MG63 (cell line): ENCODE measurements around the gene FGF8. TPM values are rescaled to one million over a fixed set of nuclear protein-coding genes. Genes with fewer than 3 reads are reported as not detected.

ENCODE experiments used
- DNase-seq: peaks from one replicate; pipeline ENCODE4 v3.0.0-alpha.2; 2020
- H3K27me3 ChIP-seq: fragments of 250-450 bp; sonication (Bioruptor Pico); 2 replicates; pipeline ENCODE4 v1.5.1; 2020; ENCODE audit warnings: mild to moderate bottlenecking, moderate library complexity
- H3K36me3 ChIP-seq: fragments of 250-450 bp; sonication (Bioruptor Pico); 2 replicates; pipeline ENCODE4 v1.5.1; 2020; ENCODE audit warnings: mild to moderate bottlenecking, moderate library complexity
- H3K4me3 ChIP-seq: fragments of 250-450 bp; sonication (Bioruptor Pico); 2 replicates; pipeline ENCODE4 v1.5.1; 2020; ENCODE audit warnings: mild to moderate bottlenecking, moderate library complexity
- H3K9me3 ChIP-seq: fragments of 250-450 bp; sonication (Bioruptor Pico); 2 replicates; pipeline ENCODE4 v1.5.1; 2020; ENCODE audit warnings: mild to moderate bottlenecking, moderate library complexity
- total RNA-seq: library from RNA; depleted of rRNA; stranded (reverse); fragments of >200 nt; shearing (Covaris generic); gene quantifications from 2 replicates; pipeline ENCODE4 v1.2.3, GENCODE V29; 2014; ENCODE audit warnings: low replicate concordance

Gene FGF8
- total RNA-seq, 1 experiment from 2014 or later, result not detected

DNA sequence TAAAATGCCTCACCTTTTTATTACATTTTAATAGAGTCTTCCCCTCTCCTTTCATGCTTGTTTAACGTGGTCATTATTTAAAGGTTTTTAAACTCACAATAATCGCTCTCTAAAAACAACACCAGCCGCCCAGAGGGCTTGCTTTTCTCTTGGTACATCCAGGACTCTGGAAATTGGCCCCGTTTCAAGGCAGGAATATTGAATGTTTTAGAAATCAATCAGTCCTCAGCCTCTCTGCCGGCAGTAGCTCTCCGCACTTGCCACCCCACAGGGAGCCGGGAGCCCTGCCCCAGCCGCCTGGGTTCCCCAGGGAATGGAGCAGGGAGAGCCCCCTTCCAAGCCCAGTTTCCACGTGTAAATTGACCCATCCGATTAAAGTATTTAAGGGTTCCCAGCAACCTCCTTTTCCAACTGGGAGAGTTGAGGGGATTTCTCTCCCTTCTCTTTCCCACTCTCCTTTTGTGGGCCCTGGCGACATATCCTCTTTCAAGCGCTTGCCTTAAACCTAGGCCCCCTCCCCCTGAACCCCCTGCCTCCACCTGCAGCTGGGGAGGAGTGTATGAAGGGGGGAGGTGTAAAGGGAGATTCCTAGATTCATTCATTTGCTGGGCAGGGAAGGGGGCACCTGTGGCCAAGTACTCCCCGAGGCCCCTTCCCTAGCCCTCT, 1.9 kb downstream of the FGF8 start:
- DNase-seq, result no peak
- no peaks in the 10 kb centered on the region for H3K27me3 ChIP-seq
- no peak overlapping the region for H3K4me3 ChIP-seq
- H3K36me3 ChIP-seq, result no peaks in the 10 kb centered on the region
- H3K9me3 ChIP-seq, result no peaks in the 10 kb centered on the region

DNA sequence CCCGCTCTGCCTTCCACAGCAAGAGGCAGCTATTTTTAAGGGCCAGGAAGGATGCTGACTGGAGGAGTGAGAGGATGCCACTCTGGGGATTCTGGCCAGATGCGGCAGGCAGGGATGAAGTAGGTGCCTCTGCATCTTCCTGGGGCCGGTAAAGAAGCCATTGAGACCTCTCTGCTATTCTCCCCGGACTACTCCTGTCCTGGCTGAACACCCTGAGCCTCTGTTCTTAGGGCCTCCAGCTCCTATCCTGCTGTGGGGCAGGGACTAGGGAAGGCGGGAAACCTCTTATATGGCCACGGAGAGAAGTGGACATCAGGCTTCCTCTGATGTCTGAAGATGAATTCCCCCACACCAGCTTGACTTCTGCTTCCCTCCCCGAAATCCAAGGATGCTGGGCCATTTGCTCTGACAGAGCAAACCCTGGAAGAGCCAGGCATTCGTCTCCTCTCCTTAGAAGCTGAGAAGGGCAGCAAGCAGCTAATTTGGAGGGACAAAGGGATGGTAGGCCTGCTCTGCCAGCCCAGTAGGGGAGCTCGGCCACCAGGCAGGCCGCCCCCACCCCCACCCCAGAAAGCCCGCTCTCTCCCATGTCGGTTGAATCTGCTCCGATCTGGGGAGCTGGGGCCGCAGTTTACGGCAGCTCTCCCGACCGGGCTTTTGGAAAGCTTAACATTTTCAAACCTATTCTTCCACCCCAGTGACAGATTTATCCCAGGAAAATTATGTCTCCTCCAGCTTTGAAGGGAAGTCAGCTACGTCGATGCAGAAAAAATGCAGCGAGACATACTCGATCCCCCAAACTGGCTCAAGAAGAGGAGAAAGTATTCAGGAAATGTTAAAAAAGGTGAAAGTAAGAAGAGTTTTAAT, 2.8 kb downstream of the FGF8 start:
- Histone ChIP-seq H3K27me3 (no peaks in the 10 kb centered on the region), H3K4me3 (no peak overlapping the region), H3K36me3 (no peaks in the 10 kb centered on the region), H3K9me3 (no peaks in the 10 kb centered on the region)
- no peak for DNase-seq

DNA sequence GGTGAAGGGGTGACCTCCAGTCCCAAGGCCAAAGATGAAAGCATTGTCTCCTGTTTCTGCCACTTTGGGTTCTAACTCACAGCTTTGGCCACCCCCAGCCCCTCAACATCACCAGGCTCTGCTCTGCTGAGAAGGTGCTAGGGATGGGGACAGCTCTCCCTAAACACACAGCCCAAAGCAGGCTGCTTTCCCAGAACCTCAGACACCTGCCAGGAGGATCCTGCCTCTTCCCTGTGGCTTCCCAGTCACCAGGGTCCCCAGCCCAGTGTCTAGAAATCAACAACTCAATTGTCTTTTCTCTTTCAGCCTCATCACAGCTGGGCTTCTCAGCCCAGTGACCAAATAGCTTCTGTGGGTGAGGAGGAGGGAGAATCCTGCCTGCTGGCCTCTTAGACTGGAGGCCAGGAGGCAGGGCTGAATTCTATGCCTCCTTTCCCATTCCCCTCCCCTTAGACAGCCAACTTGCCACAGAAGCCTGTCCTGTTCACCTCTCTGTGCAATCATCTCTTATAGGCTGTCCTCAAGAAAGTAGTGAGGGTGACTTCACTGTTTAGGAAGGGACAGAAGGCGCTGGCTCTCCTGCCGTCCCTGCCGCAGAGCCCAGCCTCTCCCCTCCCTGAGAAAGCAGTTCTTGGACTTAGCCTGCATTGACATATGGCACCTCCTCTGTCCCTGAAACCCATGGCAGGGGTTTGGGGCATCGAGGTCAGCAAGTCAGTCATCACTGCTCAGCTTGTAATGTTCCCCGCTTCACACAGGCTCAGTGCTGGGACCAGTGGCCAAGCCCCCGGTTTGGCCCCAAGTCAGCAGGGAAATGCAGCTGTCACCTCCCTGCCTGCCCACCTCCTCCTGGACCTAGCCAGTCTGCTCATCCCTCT, 3.7 kb downstream of the FGF8 start:
- Histone ChIP-seq H3K36me3 (no peaks in the 10 kb centered on the region), H3K4me3 (no peak overlapping the region), H3K27me3 (no peaks in the 10 kb centered on the region), H3K9me3 (no peaks in the 10 kb centered on the region)
- DNase-seq, result no peak

DNA sequence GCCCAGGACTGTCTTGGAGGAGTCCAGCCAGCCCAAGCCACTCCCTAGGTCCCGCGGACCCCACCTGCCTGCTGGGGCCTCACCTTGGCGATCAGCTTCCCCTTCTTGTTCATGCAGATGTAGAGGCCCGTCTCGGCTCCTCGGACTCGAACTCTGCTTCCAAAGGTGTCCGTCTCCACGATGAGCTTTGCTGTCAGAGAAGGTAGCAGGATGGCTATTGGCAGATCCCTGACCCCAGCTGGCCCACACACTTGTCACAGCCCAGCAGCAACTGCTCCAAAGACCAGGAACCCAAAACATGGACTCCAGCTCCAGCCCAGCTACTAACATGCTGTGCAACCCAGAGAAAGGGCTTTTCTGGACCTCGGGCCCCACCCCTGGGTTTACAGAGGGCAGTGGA, 4.5 kb downstream of the FGF8 start:
- H3K27me3 ChIP-seq, result no peaks in the 10 kb centered on the region
- DNase-seq, result no peak
- H3K36me3 ChIP-seq, result no peaks in the 10 kb centered on the region
- no peak overlapping the region for H3K4me3 ChIP-seq
- H3K9me3 ChIP-seq, result no peaks in the 10 kb centered on the region

DNA sequence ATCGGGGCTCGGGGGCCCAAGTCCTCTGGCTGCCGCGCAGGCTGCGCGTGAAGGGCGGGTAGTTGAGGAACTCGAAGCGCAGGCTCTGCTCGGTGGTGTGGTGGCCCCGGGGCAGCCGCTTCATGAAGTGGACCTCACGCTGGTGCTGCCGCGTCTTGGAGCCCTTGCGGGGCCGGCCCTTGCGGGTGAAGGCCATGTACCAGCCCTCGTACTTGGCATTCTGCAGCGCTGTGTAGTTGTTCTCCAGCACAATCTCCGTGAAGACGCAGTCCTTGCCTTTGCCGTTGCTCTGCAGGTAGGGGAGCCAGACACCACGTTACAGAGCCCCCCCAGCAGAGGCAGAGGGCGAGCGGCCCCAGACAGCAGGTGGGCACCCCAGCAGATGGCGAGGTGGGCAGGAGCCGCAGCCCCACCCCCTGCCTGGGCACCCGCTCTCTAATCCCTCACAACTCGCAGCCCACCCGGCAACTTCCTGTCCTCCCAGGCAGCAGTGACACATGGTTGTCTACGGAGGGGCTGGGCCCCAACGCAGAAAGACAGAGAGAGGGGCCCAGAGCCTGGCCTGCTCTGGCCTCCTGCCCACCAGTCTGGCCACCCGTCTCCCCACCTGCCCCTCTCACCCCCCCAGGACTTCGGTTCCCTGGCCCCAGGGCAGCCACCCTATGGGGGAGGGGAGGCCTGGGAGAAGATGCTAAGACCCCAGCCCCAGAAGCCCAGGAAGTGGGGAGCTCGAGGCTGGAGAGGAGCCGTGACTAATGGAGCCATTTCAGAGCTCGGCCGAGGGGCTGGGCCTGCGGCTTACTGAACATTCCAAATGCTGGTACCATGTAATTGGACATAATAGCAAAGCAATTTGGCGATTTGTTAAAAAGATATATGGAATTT, 5.3 kb downstream of the FGF8 start:
- Histone ChIP-seq H3K36me3 (no peaks in the 10 kb centered on the region), H3K4me3 (no peak overlapping the region), H3K27me3 (no peaks in the 10 kb centered on the region), H3K9me3 (no peaks in the 10 kb centered on the region)
- no peak for DNase-seq

DNA sequence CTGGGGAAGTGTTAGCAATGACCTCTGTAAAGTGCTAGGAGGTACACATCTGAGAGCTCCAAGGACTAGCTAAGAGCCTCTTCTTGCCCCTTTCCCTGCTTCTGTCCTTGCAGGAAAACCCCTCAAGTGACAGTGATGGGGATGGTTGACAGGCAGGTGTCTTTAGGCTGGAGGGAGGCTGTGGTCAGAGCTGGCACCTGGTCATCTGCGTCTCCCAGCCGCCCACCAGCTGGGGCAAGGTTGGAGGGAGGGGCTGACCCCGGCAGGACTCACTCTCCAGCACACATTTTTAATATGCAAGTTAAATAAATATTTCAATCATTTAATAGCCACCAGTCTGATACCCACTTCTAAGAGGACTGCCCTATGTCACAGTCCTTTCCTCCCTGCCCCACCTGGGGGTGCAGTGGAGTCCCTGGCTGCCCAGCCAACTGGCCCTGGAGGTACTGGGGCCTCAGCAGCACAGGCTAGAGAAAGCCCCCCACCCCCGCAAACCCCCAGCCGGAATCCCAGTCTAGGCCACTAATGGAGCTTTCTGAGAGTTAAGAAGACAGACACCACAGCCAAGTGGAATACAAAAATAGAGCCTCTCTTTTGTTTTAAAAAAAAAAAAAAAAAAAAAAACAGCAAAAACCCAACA, 6.3 kb downstream of the FGF8 start:
- Histone ChIP-seq H3K4me3 (no peak overlapping the region), H3K9me3 (no peaks in the 10 kb centered on the region), H3K36me3 (no peaks in the 10 kb centered on the region), H3K27me3 (no peaks in the 10 kb centered on the region)
- DNase-seq, result no peak

DNA sequence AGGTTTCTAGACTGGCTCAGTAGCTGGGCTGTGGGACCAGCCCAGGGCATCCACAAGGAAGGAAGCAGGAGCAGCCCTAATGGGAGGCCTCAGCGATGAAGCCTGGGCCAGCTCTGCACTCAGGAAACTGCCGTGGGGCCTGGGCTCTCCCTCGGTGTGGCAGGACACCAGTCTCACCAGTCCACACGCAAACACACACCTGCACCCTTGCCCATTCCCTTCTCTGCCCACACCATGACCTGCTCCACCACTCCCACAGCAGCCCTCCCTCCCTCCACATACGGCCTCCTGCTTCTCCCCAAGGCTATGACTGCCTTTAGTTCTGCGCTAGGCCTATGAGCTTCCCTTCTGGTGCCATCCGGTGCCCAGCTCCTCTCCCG, 7.1 kb downstream of the FGF8 start:
- DNase-seq, result no peak
- Histone ChIP-seq H3K36me3 (no peaks in the 10 kb centered on the region), H3K9me3 (no peaks in the 10 kb centered on the region), H3K27me3 (no peaks in the 10 kb centered on the region), H3K4me3 (no peak overlapping the region)

DNA sequence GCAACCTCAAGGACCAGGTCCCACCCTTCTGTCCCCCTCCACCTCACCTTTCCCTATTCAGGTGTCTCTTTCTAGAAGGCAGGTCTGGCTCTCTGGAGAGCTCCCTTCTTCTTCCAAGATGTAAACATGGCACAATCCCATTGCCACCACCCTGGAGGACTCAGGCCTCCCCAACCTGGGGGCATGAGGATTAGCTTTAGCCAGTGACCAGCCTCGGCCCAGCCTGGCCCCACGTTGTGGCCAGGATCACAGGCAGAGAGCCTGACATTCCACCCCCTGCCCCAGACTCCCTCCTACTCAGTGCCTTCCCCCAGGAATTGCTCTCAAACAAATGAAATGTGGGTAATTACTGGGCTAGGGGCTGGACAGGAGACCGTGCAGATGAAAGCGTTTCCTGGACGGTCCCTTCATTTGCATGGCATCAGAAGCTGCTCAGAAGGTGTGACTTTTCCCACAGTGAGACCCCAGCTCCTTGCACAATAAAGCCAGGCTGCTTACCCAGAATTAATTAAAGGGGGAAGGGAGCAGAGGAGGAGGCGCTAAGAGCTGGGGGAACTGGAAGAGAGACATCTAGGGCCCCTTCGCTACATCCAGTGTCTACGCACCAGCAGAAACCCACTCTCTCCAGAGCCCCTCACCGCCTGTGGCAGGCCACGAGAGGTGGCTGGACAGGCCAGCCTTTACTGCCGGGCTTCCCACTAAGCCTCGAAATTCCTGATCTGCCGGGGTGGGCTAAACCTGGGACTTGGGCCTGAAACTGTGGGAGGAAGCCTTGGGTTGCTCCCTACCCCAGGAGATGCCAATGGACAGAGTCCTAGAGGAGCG, 7.7 kb downstream of the FGF8 start:
- no peak overlapping the region for H3K4me3 ChIP-seq
- H3K9me3 ChIP-seq, result no peaks in the 10 kb centered on the region
- H3K36me3 ChIP-seq, result no peaks in the 10 kb centered on the region
- H3K27me3 ChIP-seq, result no peaks in the 10 kb centered on the region
- DNase-seq, result no peak

DNA sequence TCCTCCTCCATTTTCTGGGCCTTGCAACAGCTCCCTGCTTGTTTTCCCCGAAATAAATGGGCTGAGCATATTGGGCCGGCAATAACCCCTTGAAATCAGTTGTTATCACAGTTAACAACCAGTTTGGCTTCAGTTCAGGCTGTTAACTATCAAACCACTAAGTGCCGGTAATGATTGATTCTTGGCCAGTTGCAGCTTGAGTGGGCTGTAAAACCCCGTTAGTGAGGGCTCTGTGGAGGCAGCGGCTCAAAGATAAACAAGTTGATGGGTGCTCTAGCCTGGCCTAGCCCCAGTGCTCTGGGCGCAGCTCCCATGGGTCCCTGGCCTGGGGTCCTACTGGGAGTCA, 8.3 kb downstream of the FGF8 start:
- Histone ChIP-seq H3K4me3 (no peak overlapping the region), H3K9me3 (no peaks in the 10 kb centered on the region), H3K36me3 (no peaks in the 10 kb centered on the region), H3K27me3 (no peaks in the 10 kb centered on the region)
- no peak for DNase-seq

DNA sequence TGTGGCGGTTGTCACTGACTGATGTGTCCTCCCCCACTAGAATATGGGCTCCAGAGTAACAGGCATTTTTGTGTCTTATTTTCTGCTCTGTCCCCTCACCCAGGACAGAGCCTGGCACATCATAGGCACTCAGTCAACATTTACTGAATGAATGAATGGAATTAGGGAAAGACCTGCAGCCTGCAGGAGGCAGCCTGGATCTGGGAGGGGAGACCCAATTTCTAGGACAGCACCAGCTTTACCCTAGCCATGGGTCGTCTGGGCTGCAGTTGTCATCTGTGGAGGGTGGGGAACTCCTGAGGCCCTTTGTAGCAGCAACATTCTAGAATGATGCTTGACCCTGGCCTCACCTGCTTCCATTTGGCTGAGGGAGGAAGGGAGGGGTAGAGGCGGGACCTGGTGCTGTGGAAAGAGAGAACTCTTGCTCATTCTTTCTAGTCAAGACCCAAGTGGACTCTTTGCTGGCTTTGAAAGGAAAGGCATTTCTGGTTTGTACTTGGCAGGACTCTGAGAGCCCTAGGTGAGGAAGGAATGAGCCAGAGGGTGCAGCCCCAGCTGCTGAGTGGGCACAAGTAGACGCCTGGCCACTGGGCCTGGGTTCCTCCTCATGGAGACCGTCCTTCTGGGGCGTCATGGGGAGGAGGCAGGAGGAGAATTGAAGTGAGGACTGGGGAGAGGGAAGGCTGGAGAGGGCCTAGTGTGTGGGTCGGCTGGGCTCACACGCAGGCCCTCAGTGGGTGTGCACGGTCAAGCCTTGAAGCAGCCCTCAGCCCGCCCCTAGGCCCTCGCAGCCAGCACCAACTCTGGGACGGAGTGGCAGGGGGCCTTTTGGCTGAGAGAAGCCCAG, 8.9 kb downstream of the FGF8 start:
- no peaks in the 10 kb centered on the region for H3K36me3 ChIP-seq
- H3K27me3 ChIP-seq, result no peaks in the 10 kb centered on the region
- no peak overlapping the region for H3K4me3 ChIP-seq
- DNase-seq, result no peak
- H3K9me3 ChIP-seq, result no peaks in the 10 kb centered on the region

DNA sequence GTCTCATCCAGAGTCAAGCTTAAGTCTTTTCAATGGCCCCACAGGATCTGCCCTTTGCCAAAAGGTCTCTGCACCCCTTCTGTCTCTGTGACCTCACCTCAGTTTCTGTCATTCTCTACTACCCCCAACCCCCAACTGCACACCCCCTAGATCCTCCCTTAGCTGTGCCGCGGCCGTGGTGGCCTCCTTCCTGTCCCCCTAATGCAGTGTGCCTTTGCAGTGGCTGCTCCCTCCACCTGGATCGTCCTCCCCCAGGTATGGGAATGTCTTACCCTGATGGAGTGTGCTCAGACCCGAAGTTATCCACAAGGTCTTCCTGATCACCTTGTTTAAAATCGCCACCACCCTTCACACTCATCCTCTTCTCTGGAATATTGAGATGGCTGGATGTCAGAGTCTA, 9.6 kb downstream of the FGF8 start:
- Histone ChIP-seq H3K27me3 (no peaks in the 10 kb centered on the region), H3K9me3 (no peaks in the 10 kb centered on the region), H3K36me3 (no peaks in the 10 kb centered on the region), H3K4me3 (no peak overlapping the region)
- no peak for DNase-seq

DNA sequence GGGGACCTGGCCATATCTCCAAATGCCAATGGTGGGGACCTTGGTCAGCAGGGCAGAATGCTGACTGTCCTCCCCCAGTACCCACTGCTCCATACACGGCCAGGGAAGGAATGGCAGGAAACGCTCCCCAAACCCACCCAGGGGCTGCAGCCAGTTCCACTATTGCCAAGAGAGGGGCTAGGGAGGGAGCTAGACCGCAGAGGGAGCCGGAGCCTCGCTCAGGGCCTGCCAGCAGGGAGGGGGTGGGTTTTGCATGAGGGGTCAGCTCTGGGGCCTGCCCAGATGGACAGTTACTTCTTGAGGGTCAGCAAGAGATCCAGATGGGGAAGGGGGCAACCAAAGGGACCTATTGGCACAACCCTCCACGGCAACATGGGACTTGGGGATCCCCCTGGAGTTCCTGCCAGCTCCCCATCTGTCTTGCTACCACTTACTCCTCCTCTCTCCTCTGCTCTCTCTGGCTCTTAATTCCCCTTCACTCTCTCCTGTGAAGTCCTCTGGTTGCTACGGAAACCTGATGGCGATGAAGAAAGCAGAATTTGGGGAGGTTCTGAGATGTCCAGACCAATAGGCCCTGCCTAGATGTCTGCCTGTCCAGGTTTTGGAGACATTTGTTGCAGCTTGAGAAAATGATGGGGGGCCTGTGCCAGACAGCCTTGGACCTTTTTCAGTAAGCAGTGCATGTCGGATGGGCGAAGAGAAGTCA, 12.6 kb downstream of the FGF8 start:
- no peaks in the 10 kb centered on the region for H3K9me3 ChIP-seq
- no peaks in the 10 kb centered on the region for H3K36me3 ChIP-seq
- DNase-seq, result no peak
- no peaks in the 10 kb centered on the region for H3K27me3 ChIP-seq
- no peak overlapping the region for H3K4me3 ChIP-seq

DNA sequence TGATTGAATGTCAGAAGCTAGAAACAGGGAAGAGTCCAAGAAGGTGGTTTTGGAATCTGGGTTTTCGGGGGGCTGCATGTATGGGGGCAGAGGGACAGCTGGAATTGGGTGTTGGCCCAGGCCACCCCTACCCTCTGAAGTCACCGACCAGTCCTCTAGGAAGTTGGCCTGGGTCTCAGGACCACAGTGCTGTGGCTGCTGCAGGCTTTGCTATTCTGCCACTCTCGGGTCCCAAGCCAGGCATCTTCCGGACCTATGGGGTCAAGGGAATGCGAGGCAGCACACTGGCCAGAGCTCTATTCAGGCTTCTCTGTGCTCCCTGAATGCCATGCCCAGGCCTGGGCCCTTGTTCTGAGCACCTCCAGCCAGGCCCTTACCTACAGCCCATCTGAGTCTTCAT, 13.2 kb downstream of the FGF8 start:
- DNase-seq, result no peak
- no peaks in the 10 kb centered on the region for H3K27me3 ChIP-seq

DNA sequence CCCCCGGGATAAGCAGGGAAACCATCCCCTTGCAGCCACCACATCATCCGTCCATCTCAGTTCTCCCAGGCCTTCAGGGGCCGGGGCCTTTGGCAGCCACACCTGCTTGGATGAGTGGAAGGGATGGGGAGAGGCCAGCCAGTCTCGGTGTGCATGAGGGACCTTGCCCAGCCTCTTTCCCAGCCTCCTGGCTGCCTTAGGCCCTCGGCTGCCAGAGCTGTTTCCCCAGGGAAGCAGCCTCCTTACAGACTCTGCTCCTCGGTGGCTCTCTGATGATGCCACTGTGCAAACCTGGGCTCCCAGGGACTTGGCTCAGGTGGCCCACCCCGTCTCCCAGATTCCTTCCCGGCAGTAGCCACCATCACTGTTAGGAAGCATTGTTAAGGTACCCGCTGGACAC, 14.7 kb downstream of the FGF8 start:
- Histone ChIP-seq H3K27me3 (no peaks in the 10 kb centered on the region), H3K36me3 (no peaks in the 10 kb centered on the region)

More for the DNA sequence above, 13.2 kb downstream of the FGF8 start:
- no peaks in the 10 kb centered on the region for H3K36me3 ChIP-seq
- H3K4me3 ChIP-seq, result no peak overlapping the region
- H3K9me3 ChIP-seq, result no peaks in the 10 kb centered on the region

More for the DNA sequence above, 14.7 kb downstream of the FGF8 start:
- no peaks in the 10 kb centered on the region for H3K9me3 ChIP-seq
- no peak overlapping the region for H3K4me3 ChIP-seq
- no peak for DNase-seq
